Fibroblast of gingiva (primary cell): Measurements from ENCODE around the gene DBR1.

ENCODE experiments used
- DNase-seq: peaks from one replicate; pipeline ENCODE4 v3.0.0-alpha.2; 2011; ENCODE audit warnings: low read depth

The DBR1 gene

GRCh38 chr3:138118612-138119422 is 55.9 kb downstream of the DBR1 start:
- DNase-seq = peak; percentile 56

DNA sequence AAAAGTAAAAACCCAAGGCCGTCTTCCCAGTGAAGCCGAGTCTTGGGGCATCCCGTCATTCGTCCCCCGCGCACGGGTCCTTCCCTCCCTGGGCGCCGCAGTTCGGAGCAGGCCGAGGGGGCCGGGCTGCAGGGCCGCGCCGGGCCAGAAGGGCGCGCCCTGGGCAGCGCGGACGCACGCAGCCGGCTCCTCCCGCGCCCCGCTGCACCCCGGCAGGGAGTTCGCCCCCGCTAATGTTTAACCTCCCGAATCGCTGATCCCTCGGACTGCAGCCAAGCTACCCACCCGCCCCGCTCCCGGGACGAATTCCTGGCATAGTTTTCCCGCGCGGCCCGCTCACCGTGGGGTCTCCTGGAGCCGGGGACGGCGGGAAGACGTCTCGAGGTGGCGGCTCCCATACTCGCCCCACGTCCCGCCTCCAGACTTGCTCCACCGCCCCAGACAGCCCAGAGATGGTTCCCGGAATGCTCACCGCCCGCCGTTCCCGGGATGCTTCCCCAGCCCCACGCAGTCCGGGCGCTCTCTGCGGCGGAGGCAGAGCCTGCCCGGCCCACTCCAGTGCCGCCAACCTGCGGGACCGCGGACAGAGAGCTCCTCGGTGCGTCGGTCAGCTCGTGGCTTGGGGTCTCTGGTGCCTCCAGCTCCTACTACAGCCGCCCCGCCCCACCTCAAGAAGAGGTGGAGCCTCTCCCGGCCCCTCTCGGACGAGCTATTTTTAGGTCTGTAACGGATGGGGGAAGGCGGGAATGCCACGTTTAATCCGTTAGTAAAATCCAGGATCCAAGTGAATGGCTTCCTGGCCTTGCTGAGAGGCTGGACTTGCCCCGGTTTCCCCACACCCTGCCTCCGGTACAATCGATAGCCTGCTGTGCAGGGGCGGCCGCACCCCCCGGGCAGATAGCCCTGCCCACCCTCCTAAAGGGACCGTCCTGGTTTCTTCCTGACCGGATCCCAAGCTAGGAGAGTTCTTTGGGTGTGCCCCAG is 59.4 kb downstream of the DBR1 start, which contains the start of gene DZIP1L:
TSS of gene DZIP1L (minus strand) at position 621 of the 984 bp plus-strand sequence. CDS start 11,637 bp downstream, outside the sequence.
- DNase-seq = peak; percentile 59

DNA sequence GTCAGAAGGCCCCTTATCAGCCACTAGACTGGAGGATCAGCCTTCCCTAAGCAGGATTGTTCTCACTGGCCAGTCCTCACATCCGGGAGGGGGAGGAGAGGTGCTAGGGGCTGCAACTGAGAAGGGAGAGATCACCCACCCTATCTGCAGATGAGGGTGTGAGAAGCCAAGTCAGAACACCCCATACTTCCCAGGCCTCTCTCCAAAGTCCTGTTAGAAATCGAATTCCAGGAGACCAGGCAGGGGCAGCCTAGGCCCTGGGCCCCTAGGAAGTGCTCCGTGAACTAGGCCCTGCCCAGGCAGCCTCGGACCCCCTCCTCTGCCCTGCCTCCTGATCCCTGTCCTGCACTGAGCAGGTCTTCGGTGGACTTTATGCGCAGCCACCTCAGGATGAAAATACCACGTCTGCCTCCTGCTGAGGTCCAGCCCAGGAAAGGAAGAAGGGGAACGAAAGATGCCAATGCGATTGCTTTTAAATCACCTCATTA is 60.2 kb downstream of the DBR1 start:
- DNase-seq = peak; percentile 10

DNA sequence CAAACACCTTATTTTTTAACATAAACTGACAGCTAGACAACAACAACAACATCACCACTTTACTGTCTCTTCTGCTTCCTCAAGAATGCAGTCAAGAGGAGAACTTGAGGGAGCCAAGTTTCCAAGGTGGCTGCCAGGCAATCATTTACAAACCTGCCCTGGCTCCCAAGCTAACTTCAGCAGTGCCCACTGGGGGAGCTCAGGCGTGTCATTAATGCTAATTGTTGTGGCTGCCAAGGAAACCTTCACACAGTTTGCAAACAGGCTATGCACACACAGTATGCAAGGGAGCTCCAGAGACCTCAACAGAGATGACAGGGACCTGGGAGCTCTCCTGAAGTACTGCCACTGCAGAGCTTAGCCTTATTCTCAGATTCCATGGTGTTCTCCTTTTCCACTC is 61.4 kb downstream of the DBR1 start:
- no peak for DNase-seq

GRCh38 chr3:138112362-138112761 is 62.4 kb downstream of the DBR1 start:
- DNase-seq = no peak
